Measurements from ENCODE around the gene FANCC.
A peak's percentile ranks its signal among the peaks of the same experiment; 100 is the strongest.

FANCC gene

DNA sequence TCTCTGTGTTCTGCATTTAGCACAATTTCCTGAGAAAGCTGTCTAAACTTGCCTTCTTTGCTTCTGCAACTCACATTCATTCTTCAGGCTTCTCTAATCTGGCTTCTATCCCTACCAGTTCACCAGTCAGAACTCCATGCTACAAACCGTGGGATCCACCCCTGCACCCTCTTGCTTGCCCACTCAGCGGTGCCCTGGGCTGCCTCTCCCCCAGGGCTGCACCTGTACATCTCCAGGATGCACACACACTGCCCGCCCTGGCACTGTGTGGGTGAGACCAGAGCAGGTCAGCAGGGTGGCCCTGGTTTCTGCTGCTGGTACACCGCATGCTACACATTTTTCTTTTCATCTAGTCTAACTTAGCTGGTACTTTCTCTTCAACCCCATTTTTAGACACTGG is 127.1 kb downstream of the FANCC start:
- TF ChIP-seq, protein P1, sequence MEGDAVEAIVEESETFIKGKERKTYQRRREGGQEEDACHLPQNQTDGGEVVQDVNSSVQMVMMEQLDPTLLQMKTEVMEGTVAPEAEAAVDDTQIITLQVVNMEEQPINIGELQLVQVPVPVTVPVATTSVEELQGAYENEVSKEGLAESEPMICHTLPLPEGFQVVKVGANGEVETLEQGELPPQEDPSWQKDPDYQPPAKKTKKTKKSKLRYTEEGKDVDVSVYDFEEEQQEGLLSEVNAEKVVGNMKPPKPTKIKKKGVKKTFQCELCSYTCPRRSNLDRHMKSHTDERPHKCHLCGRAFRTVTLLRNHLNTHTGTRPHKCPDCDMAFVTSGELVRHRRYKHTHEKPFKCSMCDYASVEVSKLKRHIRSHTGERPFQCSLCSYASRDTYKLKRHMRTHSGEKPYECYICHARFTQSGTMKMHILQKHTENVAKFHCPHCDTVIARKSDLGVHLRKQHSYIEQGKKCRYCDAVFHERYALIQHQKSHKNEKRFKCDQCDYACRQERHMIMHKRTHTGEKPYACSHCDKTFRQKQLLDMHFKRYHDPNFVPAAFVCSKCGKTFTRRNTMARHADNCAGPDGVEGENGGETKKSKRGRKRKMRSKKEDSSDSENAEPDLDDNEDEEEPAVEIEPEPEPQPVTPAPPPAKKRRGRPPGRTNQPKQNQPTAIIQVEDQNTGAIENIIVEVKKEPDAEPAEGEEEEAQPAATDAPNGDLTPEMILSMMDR (IDR thresholded peaks at IDR 0.05), result no peak
- Mint-ChIP-seq H3K4me1 (peaks cover 36% of the 10 kb centered on the region), H3K4me3 (no peak overlapping the region)

DNA sequence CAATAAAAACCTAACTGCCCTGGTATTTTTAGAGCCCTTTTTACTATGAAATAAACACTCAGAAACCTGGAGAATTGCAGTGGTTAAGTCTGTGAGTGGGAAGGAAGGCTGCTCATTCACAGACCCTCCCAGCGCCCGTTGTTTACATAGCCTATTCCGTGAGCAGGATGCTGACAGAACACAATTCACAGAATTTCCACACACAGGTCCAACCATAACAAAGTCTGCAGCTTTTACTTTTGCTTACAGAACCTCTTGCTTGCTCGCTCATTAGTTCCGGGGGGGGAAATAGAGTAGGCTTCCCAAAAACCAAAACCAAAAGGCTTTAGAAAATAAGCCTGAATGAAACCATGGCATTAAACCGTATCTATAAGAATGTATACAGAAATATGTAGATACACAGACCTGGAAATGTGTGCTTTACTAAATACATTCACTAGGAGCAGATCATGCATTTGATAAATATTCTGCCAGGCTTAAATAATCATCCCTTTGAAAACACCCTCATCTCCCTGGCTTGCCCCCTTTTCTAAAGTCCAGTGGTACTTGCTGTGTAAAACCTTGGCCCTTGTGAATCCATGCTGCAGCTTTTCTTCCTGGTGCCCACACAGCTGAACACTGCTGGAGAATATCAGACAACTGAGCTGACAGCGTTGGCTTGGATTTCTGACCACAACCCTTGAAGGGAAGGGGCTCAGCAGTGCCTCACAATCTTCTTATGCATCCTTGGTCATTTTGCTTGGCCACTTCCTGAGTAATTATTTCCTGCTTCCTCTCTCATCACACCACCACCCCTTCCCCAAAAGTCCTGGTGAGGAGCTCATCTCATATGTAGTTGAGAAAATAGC is 128.0 kb downstream of the FANCC start:
- DNase-seq, result no peak
- TF ChIP-seq, protein P1 (IDR thresholded peaks at IDR 0.05), result no peak
- H3K9me3 Mint-ChIP-seq, result no peaks in the 10 kb centered on the region
- peak overlapping the region; percentile 88 for H3K27ac Mint-ChIP-seq
- H3K36me3 Mint-ChIP-seq (ENCODE audit: low read depth), result peaks cover 9% of the 10 kb centered on the region
- H3K4me1 Mint-ChIP-seq, result peaks cover 36% of the 10 kb centered on the region
- no peaks in the 10 kb centered on the region for H3K27me3 Mint-ChIP-seq (ENCODE audit: low read depth, poor library complexity)
- H3K4me3 Mint-ChIP-seq, result peak overlapping the region; percentile 14

More for the DNA sequence above, 127.1 kb downstream of the FANCC start:
- H3K36me3 Mint-ChIP-seq (ENCODE audit: low read depth), result peaks cover 13% of the 10 kb centered on the region
- no peaks in the 10 kb centered on the region for H3K27me3 Mint-ChIP-seq (ENCODE audit: low read depth, poor library complexity)
- peak overlapping the region; percentile 88 for H3K27ac Mint-ChIP-seq
- H3K9me3 Mint-ChIP-seq, result no peaks in the 10 kb centered on the region
- DNase-seq, result no peak

DNA sequence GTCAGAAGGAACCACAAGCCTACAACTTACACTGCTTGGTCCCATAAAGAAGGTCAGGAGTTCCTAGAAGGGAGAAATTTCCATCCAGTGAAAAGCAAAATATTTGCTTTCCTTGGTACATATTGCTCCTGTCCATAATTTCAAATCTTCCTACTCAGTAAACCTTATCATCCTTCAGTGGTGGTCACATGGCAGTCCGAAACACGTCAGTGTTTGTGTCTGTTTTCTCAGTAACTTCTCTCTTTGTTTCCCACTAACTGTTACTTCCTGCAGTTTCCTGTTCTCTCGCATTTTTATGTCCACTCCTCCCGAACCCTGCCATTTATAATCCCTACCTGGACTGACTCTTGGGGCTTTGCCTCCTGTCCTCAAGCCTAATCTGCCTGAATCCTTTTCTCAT is 129.1 kb downstream of the FANCC start:
- H3K27ac Mint-ChIP-seq, result peak overlapping the region; percentile 78
- peaks cover 9% of the 10 kb centered on the region for H3K36me3 Mint-ChIP-seq (ENCODE audit: low read depth)
- no peak for DNase-seq
- TF ChIP-seq, protein P1 (IDR thresholded peaks at IDR 0.05), result no peak
- no peaks in the 10 kb centered on the region for H3K9me3 Mint-ChIP-seq
- H3K4me3 Mint-ChIP-seq, result peak overlapping the region; percentile 27
- no peaks in the 10 kb centered on the region for H3K27me3 Mint-ChIP-seq (ENCODE audit: low read depth, poor library complexity)
- H3K4me1 Mint-ChIP-seq, result peaks cover 36% of the 10 kb centered on the region

DNA sequence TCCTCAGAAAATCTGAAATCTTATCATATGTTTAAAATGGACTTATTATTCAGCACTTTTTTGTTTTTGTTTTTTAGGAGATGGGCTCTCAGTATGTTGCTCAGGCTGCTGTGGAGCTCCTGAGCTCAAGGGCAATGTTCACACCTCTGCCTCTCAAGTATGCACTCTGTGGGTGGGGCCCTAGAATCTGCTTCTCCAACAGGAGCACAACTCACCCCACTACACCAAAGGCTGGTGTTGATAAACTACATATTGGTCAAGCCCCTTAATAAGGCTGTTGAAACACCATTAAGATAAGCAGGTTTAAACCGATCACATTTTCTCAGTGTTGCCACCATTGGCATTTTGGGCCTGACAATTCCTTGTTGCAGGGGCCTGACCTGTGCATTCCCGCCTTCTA is 131.6 kb downstream of the FANCC start:
- Mint-ChIP-seq H3K36me3 (ENCODE audit: low read depth) (peaks cover 10% of the 10 kb centered on the region), H3K4me1 (peaks cover 44% of the 10 kb centered on the region), H3K27ac (no peak overlapping the region), H3K27me3 (ENCODE audit: low read depth, poor library complexity) (no peaks in the 10 kb centered on the region), H3K9me3 (no peaks in the 10 kb centered on the region), H3K4me3 (no peak overlapping the region)
- DNase-seq, result no peak
- TF ChIP-seq, protein P1 (IDR thresholded peaks at IDR 0.05), result no peak

DNA sequence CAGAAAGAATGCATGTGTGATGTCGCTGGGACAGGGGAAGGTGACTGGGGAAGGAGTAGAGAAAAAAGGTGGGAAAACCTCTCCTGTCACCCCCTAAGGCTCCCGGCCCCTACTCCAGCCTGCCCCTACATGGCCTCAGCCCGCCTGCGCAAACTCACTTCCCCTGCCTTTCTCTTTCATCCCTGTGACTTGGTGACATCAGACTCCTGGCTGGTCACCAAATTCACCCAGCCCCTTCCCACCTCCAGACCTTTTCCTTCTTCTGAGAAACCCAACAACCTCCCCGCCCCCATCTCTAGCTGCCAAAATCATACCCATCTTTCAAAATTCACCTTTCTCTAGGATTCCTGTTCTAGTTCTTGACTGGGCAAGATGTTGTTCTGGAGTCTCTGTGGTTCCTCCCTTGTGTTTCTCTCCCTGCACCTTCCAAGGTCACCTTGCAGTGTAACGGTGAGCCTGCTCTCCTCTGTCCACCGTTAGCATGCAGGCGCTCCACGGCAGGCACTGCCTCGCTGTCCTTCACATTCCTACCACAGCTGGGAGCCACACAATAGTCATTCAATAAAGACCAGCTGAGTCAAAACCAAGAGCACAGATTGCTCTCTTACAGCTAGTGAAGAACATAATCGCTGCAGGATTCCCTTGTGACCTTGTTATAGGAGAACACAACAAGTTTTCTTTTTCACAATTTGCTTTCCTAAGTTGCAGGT is 134.5 kb downstream of the FANCC start:
- Mint-ChIP-seq H3K27me3 (ENCODE audit: low read depth, poor library complexity) (no peaks in the 10 kb centered on the region), H3K4me3 (no peak overlapping the region), H3K9me3 (no peaks in the 10 kb centered on the region), H3K36me3 (ENCODE audit: low read depth) (peaks cover 10% of the 10 kb centered on the region), H3K27ac (peak overlapping the region; percentile 61), H3K4me1 (peaks cover 20% of the 10 kb centered on the region)
- DNase-seq, result no peak
- TF ChIP-seq, protein P1 (IDR thresholded peaks at IDR 0.05), result peak; percentile 28

Measured in nephron progenitor cell (in vitro differentiated cells).